ENCODE data around the gene CDK19. TPM values are rescaled to one million over a fixed set of nuclear protein-coding genes. Genes with fewer than 3 reads are reported as not detected.
A peak's percentile ranks its signal among the peaks of the same experiment; 100 is the strongest.

The CDK19 gene
- total and polyA plus RNA-seq, 2 of the 13 experiments (the other 11 are each of a cell fraction or from before 2014, with no cell fraction given): 13.4 to 27.0 TPM

GRCh38 chr6:110815411-110816409, at the start of gene CDK19 (continued):
- TF ChIP-seq, protein P1, sequence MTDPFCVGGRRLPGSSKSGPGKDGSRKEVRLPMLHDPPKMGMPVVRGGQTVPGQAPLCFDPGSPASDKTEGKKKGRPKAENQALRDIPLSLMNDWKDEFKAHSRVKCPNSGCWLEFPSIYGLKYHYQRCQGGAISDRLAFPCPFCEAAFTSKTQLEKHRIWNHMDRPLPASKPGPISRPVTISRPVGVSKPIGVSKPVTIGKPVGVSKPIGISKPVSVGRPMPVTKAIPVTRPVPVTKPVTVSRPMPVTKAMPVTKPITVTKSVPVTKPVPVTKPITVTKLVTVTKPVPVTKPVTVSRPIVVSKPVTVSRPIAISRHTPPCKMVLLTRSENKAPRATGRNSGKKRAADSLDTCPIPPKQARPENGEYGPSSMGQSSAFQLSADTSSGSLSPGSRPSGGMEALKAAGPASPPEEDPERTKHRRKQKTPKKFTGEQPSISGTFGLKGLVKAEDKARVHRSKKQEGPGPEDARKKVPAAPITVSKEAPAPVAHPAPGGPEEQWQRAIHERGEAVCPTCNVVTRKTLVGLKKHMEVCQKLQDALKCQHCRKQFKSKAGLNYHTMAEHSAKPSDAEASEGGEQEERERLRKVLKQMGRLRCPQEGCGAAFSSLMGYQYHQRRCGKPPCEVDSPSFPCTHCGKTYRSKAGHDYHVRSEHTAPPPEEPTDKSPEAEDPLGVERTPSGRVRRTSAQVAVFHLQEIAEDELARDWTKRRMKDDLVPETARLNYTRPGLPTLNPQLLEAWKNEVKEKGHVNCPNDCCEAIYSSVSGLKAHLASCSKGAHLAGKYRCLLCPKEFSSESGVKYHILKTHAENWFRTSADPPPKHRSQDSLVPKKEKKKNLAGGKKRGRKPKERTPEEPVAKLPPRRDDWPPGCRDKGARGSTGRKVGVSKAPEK (CRISPR knock-in tag; IDR thresholded peaks at IDR 0.05; ENCODE audit: borderline replicate concordance): peak; percentile 84; the same call in 1 of the 2 replicates
- TF ChIP-seq ZSCAN25 (CRISPR knock-in tag; IDR thresholded peaks at IDR 0.05) (peak; percentile 60; the same call in 1 of the 2 replicates), SALL2 (CRISPR knock-in tag; IDR thresholded peaks at IDR 0.05) (peak; percentile 73), ZSCAN21 (CRISPR knock-in tag; IDR thresholded peaks at IDR 0.05; ENCODE audit: borderline replicate concordance) (peak; percentile 60; the same call in 1 of the 2 replicates), NFIB (CRISPR knock-in tag; IDR thresholded peaks at IDR 0.05; ENCODE audit: borderline replicate concordance) (no peak), FLYWCH1 (CRISPR knock-in tag; IDR thresholded peaks at IDR 0.05) (no peak), ZNF614 (CRISPR knock-in tag; IDR thresholded peaks at IDR 0.05; ENCODE audit: borderline replicate concordance) (peak; percentile 55; the same call in 1 of the 2 replicates), ZNF10 (CRISPR knock-in tag; IDR thresholded peaks at IDR 0.05; ENCODE audit: borderline replicate concordance, low read depth) (no peak), POGK (CRISPR knock-in tag; conservative IDR thresholded peaks at IDR 0.05) (peak; percentile 78)
- TF ChIP-seq, protein P2, sequence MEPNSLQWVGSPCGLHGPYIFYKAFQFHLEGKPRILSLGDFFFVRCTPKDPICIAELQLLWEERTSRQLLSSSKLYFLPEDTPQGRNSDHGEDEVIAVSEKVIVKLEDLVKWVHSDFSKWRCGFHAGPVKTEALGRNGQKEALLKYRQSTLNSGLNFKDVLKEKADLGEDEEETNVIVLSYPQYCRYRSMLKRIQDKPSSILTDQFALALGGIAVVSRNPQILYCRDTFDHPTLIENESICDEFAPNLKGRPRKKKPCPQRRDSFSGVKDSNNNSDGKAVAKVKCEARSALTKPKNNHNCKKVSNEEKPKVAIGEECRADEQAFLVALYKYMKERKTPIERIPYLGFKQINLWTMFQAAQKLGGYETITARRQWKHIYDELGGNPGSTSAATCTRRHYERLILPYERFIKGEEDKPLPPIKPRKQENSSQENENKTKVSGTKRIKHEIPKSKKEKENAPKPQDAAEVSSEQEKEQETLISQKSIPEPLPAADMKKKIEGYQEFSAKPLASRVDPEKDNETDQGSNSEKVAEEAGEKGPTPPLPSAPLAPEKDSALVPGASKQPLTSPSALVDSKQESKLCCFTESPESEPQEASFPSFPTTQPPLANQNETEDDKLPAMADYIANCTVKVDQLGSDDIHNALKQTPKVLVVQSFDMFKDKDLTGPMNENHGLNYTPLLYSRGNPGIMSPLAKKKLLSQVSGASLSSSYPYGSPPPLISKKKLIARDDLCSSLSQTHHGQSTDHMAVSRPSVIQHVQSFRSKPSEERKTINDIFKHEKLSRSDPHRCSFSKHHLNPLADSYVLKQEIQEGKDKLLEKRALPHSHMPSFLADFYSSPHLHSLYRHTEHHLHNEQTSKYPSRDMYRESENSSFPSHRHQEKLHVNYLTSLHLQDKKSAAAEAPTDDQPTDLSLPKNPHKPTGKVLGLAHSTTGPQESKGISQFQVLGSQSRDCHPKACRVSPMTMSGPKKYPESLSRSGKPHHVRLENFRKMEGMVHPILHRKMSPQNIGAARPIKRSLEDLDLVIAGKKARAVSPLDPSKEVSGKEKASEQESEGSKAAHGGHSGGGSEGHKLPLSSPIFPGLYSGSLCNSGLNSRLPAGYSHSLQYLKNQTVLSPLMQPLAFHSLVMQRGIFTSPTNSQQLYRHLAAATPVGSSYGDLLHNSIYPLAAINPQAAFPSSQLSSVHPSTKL (CRISPR knock-in tag; IDR thresholded peaks at IDR 0.05): 0 out of 2 replicates have a peak, but pooled peaks have one; percentile 18
- TF ChIP-seq, protein P3, sequence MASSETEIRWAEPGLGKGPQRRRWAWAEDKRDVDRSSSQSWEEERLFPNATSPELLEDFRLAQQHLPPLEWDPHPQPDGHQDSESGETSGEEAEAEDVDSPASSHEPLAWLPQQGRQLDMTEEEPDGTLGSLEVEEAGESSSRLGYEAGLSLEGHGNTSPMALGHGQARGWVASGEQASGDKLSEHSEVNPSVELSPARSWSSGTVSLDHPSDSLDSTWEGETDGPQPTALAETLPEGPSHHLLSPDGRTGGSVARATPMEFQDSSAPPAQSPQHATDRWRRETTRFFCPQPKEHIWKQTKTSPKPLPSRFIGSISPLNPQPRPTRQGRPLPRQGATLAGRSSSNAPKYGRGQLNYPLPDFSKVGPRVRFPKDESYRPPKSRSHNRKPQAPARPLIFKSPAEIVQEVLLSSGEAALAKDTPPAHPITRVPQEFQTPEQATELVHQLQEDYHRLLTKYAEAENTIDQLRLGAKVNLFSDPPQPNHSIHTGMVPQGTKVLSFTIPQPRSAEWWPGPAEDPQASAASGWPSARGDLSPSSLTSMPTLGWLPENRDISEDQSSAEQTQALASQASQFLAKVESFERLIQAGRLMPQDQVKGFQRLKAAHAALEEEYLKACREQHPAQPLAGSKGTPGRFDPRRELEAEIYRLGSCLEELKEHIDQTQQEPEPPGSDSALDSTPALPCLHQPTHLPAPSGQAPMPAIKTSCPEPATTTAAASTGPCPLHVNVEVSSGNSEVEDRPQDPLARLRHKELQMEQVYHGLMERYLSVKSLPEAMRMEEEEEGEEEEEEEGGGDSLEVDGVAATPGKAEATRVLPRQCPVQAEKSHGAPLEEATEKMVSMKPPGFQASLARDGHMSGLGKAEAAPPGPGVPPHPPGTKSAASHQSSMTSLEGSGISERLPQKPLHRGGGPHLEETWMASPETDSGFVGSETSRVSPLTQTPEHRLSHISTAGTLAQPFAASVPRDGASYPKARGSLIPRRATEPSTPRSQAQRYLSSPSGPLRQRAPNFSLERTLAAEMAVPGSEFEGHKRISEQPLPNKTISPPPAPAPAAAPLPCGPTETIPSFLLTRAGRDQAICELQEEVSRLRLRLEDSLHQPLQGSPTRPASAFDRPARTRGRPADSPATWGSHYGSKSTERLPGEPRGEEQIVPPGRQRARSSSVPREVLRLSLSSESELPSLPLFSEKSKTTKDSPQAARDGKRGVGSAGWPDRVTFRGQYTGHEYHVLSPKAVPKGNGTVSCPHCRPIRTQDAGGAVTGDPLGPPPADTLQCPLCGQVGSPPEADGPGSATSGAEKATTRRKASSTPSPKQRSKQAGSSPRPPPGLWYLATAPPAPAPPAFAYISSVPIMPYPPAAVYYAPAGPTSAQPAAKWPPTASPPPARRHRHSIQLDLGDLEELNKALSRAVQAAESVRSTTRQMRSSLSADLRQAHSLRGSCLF (CRISPR knock-in tag; IDR thresholded peaks at IDR 0.05; ENCODE audit: borderline replicate concordance): no peak

All from HepG2 (cell line).